Osteocyte (in vitro differentiated cells): ENCODE results near the gene SMKR1. TPM values are rescaled to one million over a fixed set of nuclear protein-coding genes. Genes with fewer than 3 reads are reported as not detected.

Experiments used
- DNase-seq: peaks from one replicate; pipeline ENCODE4 v3.0.0; 2021; ENCODE audit warnings: mixed read lengths; ENCODE audit not compliant: unreplicated experiment; ENCODE audit errors: extremely low spot score
- H3K27ac Mint-ChIP-seq: one replicate; pipeline ENCODE4 v1.8.0; 2021; ENCODE audit warnings: mild to moderate bottlenecking, mixed read lengths; ENCODE audit not compliant: unreplicated experiment
- H3K27me3 Mint-ChIP-seq: one replicate; pipeline ENCODE4 v1.8.0; 2021; ENCODE audit warnings: mixed read lengths; ENCODE audit not compliant: unreplicated experiment
- H3K36me3 Mint-ChIP-seq: one replicate; pipeline ENCODE4 v1.8.0; 2021; ENCODE audit warnings: mixed read lengths; ENCODE audit not compliant: unreplicated experiment
- H3K4me1 Mint-ChIP-seq: one replicate; pipeline ENCODE4 v1.8.0; 2021; ENCODE audit warnings: mixed read lengths; ENCODE audit not compliant: unreplicated experiment
- H3K4me3 Mint-ChIP-seq: one replicate; pipeline ENCODE4 v1.8.0; 2021; ENCODE audit warnings: mild to moderate bottlenecking, moderate library complexity, mixed read lengths; ENCODE audit not compliant: unreplicated experiment
- H3K9me3 Mint-ChIP-seq: one replicate; pipeline ENCODE4 v1.8.0; 2021; ENCODE audit warnings: mixed read lengths; ENCODE audit not compliant: unreplicated experiment
- CTCF ChIP-seq: fragments of 200-600 bp; sonication (generic); IDR thresholded peaks from 2 replicates; pipeline ENCODE4 v1.5.0; 2021; ENCODE audit warnings: antibody characterized with exemption, mild to moderate bottlenecking, moderate library complexity
- total RNA-seq: library from RNA; stranded (reverse); gene quantifications from 2 replicates; pipeline ENCODE4 v1.2.1, GENCODE V29; 2021

Gene SMKR1
- total RNA-seq, 1 donor from 2014 or later = not detected

- no peak for TF ChIP-seq CTCF
- no peak for DNase-seq
Observed at GRCh38 chr7:129513546-129513945, 11.2 kb downstream of the SMKR1 start.

GRCh38 chr7:129514683-129515082 is 12.4 kb downstream of the SMKR1 start:
- no peaks in the 10 kb centered on the region for H3K4me1 Mint-ChIP-seq
- no peak for TF ChIP-seq CTCF
- H3K4me3 Mint-ChIP-seq = no peak overlapping the region
- no peak for DNase-seq
- no peaks in the 10 kb centered on the region for H3K9me3 Mint-ChIP-seq
- H3K36me3 Mint-ChIP-seq = no peaks in the 10 kb centered on the region
- peaks cover 33% of the 10 kb centered on the region for H3K27me3 Mint-ChIP-seq
- no peak overlapping the region for H3K27ac Mint-ChIP-seq

More at GRCh38 chr7:129513546-129513945, 11.2 kb downstream of the SMKR1 start:
- Mint-ChIP-seq H3K4me3 (no peak overlapping the region), H3K36me3 (no peaks in the 10 kb centered on the region), H3K4me1 (no peaks in the 10 kb centered on the region), H3K27ac (no peak overlapping the region), H3K27me3 (peaks cover 33% of the 10 kb centered on the region), H3K9me3 (no peaks in the 10 kb centered on the region)

- H3K36me3 Mint-ChIP-seq = no peaks in the 10 kb centered on the region
- no peak for TF ChIP-seq CTCF
- DNase-seq = no peak
- no peaks in the 10 kb centered on the region for H3K4me1 Mint-ChIP-seq
- no peaks in the 10 kb centered on the region for H3K9me3 Mint-ChIP-seq
- H3K27ac Mint-ChIP-seq = no peak overlapping the region
- H3K27me3 Mint-ChIP-seq = peaks cover 38% of the 10 kb centered on the region
- H3K4me3 Mint-ChIP-seq = no peak overlapping the region
Observed at GRCh38 chr7:129515381-129515780, 13.1 kb downstream of the SMKR1 start.

GRCh38 chr7:129517931-129518330 is 15.6 kb downstream of the SMKR1 start:
- Mint-ChIP-seq H3K9me3 (no peaks in the 10 kb centered on the region), H3K27ac (no peak overlapping the region), H3K4me3 (no peak overlapping the region), H3K36me3 (no peaks in the 10 kb centered on the region), H3K27me3 (peaks cover 45% of the 10 kb centered on the region), H3K4me1 (no peaks in the 10 kb centered on the region)
- no peak for TF ChIP-seq CTCF
- no peak for DNase-seq

- TF ChIP-seq CTCF = no peak
- Mint-ChIP-seq H3K36me3 (no peaks in the 10 kb centered on the region), H3K27ac (no peak overlapping the region), H3K4me3 (no peak overlapping the region), H3K9me3 (no peaks in the 10 kb centered on the region), H3K4me1 (peaks cover 3% of the 10 kb centered on the region), H3K27me3 (peaks cover 36% of the 10 kb centered on the region)
- no peak for DNase-seq
Observed at GRCh38 chr7:129519464-129519863, 17.1 kb downstream of the SMKR1 start.
